HG03432 (cell line): ENCODE data around the gene FOS.
"Not testable (repeated sequence)": the region's sequence is repeated elsewhere in the genome, so short reads cannot be mapped to it uniquely, and the experiment has no call there.

ENCODE experiments used
- ATAC-seq: cut with Tn5 transposase; IDR thresholded peaks from one replicate; pipeline ENCODE4 v1.9.1; 2021; ENCODE audit warnings: mild to moderate bottlenecking, moderate library complexity; ENCODE audit not compliant: unreplicated experiment

Gene FOS

DNA sequence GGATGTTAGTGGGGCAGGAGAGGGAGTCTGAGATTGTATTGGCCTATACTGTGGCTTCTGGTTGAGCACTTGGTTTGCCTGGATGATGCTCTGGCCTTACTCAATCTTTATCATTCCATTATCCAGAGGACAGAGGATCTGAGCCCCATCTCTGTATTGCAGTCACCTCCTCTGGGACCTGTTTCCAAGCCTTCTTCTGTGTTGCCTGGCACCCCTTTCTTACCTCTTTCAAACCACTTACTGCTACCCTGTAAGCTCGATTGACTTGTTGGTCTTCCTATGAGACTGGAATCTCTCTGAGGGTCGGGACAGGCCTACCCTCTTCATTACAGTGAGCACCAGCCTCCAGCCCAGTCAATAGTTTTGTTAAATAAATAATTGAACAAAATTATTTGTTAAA lies 3.0 kb upstream of the FOS start:
- ATAC-seq: no peak

DNA sequence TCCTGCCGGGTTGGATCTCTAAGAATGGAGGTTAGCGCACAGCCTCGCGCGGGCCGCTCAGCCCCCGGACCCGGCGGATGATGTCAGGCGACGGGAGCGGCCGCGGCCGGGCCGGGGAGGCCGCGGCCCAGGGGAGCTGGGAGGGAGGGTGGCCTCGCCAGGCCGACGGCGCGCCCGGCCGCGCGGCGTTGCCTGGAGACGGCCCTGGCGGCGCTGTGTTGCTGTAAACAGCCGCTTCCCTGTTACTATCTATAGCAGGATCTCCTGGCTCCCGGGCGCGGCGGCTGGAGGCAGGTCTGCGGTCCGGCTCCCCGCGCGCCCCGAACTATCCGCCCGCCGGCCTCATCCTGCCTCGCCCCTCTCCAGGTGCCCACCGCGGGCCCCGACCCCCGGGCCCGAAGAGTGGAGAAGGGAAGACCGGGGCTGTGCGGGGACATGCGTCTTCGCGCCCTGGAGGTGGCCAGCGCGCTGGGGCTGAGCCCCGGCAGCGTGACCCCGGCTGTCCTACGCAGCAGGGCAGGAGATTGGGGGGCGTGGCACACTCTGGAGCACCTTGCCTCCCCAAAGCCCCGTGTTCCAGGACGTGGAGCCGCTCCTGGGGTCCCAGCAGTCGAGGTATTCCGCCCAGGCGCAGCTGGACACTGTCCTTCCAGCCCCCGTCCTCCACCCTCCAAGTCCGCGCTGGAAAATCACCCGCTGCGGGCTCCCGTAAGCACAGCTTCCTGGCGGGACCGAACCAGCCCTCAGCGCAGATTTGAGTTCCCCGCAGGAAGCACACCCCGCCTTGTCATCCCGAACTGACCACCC lies 1.4 kb upstream of the FOS start:
- ATAC-seq: no peak

GRCh38 chr14:75277815-75278421 lies 710 bp upstream of the FOS start:
- ATAC-seq: peak; percentile 1

DNA sequence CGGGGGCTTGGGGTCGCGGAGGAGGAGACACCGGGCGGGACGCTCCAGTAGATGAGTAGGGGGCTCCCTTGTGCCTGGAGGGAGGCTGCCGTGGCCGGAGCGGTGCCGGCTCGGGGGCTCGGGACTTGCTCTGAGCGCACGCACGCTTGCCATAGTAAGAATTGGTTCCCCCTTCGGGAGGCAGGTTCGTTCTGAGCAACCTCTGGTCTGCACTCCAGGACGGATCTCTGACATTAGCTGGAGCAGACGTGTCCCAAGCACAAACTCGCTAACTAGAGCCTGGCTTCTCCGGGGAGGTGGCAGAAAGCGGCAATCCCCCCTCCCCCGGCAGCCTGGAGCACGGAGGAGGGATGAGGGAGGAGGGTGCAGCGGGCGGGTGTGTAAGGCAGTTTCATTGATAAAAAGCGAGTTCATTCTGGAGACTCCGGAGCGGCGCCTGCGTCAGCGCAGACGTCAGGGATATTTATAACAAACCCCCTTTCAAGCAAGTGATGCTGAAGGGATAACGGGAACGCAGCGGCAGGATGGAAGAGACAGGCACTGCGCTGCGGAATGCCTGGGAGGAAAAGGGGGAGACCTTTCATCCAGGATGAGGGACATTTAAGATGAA lies 630 bp downstream of the FOS start:
- peak; percentile 5 for ATAC-seq

GRCh38 chr14:75279763-75280290 lies 1.2 kb downstream of the FOS start:
- ATAC-seq: no peak

DNA sequence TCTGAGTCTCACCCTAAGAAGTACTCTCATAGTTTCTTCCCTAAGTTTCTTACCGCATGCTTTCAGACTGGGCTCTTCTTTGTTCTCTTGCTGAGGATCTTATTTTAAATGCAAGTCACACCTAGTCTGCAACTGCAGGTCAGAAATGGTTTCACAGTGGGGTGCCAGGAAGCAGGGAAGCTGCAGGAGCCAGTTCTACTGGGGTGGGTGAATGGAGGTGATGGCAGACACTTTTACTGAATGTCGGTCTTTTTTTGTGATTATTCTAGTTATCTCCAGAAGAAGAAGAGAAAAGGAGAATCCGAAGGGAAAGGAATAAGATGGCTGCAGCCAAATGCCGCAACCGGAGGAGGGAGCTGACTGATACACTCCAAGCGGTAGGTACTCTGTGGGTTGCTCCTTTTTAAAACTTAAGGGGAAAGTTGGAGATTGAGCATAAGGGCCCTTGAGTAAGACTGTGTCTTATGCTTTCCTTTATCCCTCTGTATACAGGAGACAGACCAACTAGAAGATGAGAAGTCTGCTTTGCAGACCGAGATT lies 1.7 kb downstream of the FOS start:
- ATAC-seq: no peak

GRCh38 chr14:75280831-75281653 lies 2.4 kb downstream of the FOS start:
- ATAC-seq: no peak

DNA sequence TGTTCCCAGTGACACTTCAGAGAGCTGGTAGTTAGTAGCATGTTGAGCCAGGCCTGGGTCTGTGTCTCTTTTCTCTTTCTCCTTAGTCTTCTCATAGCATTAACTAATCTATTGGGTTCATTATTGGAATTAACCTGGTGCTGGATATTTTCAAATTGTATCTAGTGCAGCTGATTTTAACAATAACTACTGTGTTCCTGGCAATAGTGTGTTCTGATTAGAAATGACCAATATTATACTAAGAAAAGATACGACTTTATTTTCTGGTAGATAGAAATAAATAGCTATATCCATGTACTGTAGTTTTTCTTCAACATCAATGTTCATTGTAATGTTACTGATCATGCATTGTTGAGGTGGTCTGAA lies 3.0 kb downstream of the FOS start:
- ATAC-seq: no peak

DNA sequence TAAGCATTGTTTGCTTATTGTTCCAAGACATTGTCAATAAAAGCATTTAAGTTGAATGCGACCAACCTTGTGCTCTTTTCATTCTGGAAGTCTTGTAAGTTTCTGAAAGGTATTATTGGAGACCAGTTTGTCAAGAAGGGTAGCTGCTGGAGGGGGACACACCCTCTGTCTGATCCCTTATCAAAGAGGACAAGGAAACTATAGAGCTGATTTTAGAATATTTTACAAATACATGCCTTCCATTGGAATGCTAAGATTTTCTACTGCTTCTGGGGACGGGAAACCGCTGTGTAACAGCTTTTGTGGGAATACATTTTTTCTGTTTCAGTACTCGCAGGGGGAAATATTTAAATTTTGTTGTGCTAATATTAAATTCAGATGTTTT lies 3.5 kb downstream of the FOS start:
- no peak for ATAC-seq

- ATAC-seq: not testable (repeated sequence)
Measured at GRCh38 chr14:75282555-75283161, 4.0 kb downstream of the FOS start.

GRCh38 chr14:75283162-75283832 lies 4.7 kb downstream of the FOS start:
- ATAC-seq: no peak

DNA sequence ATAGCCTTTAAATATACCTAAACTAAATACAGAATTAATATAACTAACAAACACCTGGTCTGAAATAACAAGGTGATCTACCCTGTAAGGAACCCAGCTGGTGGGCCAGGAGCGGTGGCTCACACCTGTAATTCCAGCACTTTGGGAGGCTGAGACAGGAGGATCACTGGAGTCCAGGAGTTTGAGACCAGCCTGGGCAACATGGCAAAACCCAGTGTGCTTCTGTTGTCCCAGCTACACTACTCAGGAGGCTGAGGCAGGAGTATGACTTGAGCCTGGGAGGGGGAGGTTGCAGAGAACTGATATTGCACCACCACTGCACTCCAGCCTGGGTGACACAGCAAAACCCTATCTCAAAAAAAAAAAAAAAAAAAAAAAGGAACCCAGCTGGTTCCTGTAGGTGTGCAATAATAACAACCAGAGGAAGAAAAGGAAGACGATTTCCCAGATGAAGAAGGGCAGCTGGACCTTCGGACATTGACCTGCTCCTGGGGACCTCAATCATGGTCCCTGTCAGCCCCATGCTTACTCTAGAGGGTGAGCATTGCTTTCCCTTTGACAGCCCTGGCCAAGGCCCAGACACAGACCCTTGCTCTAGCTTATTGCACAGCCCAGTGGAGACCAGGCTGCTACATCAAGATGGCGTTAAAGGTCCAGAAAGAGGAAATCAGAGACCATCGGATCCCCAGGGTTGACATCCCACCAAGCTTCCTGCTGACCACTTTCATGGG lies 5.4 kb downstream of the FOS start:
- ATAC-seq: no peak

DNA sequence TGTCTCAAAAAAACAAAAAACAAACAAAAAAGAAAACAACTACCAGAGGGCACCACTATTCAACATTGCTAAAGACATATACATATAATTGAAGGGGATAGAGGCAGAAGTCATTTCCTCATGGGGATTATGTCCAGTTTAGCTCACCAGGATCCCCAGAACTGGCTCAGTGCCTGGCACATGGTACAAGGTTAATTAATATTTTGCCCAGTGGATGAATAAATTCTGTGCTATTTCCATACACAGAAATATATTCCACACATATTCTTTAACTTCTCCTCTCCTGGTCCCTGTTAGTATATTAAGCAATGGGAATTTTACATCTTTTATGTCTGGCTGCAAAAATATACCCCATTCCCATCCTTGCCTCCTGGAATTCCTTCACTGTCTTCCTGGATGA lies 6.7 kb downstream of the FOS start:
- ATAC-seq: no peak

GRCh38 chr14:75286313-75286712 lies 7.7 kb downstream of the FOS start:
- no peak for ATAC-seq

DNA sequence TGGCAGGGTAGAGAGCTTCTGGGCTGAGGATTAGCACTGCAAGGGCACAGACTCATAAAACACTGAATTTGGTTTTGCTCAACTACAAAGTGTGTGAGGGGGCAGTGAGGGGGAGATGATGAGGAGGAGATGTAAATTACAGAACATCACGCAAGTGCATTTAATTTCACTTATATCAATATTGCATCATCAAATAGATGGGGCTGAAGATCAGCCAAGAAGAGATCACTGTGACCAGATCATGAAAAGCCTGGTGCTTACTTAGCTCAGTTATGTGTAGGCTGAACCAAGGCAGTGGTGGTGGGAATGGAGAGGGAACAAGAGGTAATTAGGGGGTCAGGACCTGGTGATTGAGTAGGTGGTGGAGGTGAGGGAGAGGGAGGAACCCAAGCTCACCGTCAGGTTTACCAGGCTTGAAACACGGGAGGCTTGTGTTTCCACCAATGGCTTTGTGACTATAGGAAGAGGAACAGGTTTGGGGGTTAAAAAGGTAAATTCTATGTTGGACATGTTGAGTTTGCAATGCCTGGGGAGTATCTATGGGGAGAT lies 11.3 kb downstream of the FOS start:
- no peak for ATAC-seq

- ATAC-seq: no peak
Measured at GRCh38 chr14:75290851-75291250, 12.2 kb downstream of the FOS start.

- ATAC-seq: no peak
Measured at GRCh38 chr14:75291331-75291730, 12.7 kb downstream of the FOS start.

- no peak for ATAC-seq
Measured at GRCh38 chr14:75292101-75292563, 13.5 kb downstream of the FOS start.

DNA sequence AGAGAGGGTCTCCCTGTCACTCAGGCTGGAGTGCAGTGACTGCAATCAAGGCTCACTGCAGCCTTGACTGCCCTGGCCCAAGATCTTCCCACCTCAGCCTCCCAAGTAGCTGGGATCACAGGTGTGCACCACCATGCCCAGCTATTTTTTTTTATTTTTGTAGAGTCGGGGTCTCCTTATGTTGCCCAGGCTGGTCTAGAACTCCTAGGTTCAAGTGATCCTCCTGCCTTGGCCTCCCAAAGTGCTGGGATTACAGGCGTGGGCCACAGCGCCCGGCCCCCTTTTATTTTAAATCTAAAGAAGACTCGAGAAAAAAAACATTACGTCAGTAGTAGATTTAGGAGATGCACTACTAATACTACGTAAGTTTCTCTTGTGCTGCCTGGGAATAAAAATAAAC lies 14.3 kb downstream of the FOS start:
- ATAC-seq: no peak
